ENCODE results near the gene NPPC.

DNA sequence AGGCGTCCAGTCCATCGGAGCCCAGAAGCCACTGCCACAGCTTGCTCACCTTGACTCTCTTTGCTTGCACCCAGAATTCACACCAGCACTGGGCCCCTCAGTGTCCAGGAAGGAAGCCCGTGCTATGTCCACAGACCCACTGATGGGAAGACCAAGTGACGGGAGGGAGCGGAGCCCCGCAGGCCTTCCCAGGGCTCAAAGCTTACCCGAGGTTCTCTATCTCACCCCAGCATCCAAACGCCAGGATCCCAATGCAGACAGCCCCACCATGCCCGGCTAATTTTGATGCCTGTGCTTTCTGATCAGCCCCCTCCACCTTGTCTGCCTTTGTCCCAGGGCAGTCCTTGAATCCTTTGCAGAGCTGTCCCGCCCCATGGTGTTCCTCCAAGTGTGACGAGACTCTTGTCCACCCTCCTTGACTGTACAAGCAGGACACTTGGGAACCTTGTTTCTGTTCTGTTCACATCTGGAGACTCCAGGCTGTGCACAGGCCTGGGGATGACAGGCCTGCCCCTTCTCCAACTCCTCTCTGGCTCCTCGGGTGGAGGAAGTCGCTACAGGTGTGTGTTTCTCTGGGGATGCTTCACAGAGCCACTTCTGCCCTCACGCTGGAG, 12.0 kb downstream of the NPPC start:
- no peak for TF ChIP-seq REST (IDR thresholded peaks at IDR 0.05; ENCODE audit: low read depth, low read length)
- no peak for TF ChIP-seq FOXK2 (IDR thresholded peaks at IDR 0.05)
- TF ChIP-seq JUNB (IDR thresholded peaks at IDR 0.05): no peak
- no peak for TF ChIP-seq MAX (IDR thresholded peaks at IDR 0.05; ENCODE audit: low read depth, low read length)
- no peak for TF ChIP-seq ATF3 (IDR thresholded peaks at IDR 0.05; ENCODE audit: borderline replicate concordance, extremely low read depth, low read depth, low read length)
- TF ChIP-seq CTCF (IDR thresholded peaks at IDR 0.05 in 2 of 3, conservative IDR thresholded peaks at IDR 0.05 in 1 of 3; ENCODE audit: control insufficient read depth in 2 of 3, extremely low read depth in 1 of 3, insufficient read depth in 1 of 3, low read depth in 3 of 3, low read length in 3 of 3): no peak
- no peak for TF ChIP-seq CREM (IDR thresholded peaks at IDR 0.05; ENCODE audit: low read depth)
- TF ChIP-seq JUND (IDR thresholded peaks at IDR 0.05; ENCODE audit: low read depth, low read length): no peak
- no peak for TF ChIP-seq ESRRA (IDR thresholded peaks at IDR 0.05; ENCODE audit: low read length)
- TF ChIP-seq ATF7 (IDR thresholded peaks at IDR 0.05; ENCODE audit: low read depth): no peak
- TF ChIP-seq ZBTB33 (IDR thresholded peaks at IDR 0.05): no peak
- no peak for TF ChIP-seq POLR2A (IDR thresholded peaks at IDR 0.05; ENCODE audit: low read depth, low read length)
